ENCODE data around the gene MTF1.
"Not testable (repeated sequence)": the region's sequence is repeated elsewhere in the genome, so short reads cannot be mapped to it uniquely, and the experiment has no call there.

MTF1 gene

DNA sequence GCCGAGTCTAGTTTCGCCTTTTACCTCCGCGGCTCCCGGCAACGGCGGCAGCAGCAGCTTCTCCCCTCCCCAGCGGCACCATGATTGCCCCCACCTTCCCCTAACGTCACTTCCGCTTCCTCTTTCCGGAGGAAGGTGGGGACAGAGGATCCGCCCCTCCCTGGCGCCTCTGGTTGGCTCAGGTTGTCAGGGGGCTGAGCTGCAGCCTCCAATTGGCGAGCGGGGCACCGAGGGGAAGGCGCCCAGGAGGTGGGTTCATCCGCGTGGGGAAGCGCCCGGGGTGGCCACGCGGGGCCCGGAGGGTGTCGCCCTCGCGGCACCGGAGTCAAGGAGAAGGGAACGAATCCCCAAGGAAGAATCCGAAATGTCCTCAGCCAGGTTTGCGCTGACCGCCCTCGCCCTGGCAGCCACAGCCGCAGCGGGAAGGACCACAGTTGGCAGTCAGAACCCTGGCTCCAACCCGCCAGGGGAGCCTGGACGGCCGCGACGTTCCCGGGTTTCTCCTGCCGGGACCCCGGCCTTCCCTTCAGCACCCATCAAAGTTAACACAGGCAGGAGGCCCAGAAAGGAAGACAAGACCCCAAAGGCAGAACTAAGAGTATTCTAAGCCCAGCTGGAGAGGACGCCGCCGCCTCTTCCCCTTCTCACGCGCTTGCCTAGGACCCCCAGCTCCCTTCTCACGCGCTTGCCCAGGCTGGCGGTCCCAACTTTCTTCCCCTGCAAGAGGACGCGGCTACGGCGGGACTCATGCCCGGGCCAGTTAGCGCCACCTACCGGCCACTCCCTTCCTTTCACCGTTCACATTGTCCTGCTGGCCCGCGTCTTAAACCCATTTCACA lies at the start of gene MTF1:
MTF1 (minus strand) TSS at position 86 of the 839 bp plus-strand sequence. CDS start 1,934 bp downstream, outside the sequence.
- DNase-seq, result peak; percentile 96

DNA sequence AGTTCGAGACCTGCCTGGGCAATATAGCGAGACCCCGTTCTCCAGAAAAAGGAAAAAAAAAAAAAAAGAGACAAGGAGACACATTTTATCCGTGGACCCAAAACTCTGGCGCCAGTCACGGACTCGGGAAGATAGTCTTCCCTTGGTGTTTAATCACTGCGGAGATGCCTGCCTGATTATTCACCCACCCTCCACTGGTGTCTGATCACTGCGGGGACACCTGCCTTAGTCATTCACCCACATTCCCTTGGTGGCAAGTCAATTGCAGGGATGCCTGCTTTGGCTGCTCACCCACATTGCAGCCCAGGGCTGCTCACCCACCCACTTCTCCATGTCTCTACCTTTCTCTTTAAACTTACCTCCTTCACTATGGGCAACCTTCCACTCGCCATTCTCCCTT lies 49.1 kb upstream of the MTF1 start:
- not testable (repeated sequence) for DNase-seq

DNA sequence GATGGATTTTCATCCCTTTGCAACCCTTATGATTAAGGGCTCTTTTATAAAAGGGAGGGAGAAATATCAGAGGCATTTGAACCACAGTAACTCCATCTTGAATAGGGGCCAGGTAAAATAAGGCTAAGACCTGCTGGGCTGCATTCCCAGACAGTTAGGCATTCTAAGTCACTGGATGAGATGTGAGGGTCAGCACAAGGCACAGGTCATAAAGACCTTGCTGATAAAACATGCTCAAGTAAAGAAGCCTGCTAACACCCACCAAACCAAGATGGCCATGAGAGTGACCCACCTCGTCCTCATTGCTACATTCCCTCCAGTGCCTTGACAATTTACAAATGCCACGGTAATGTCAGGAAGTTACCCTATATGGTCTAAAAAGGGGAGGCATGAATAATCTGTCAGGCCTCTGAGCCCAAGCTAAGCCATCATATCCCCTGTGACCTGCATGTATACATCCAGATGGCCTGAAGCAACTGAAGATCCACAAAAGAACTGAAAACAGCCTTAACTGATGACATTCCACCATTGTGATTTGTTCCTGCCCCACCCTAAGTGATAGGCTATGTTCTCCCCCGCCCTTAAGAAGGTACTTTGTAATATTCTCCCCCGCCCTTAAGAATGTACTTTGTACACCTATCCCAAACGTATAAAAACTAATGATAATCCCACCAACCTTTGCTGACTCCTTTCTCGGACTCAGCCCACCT lies 48.2 kb upstream of the MTF1 start:
- DNase-seq, result not testable (repeated sequence)

DNA sequence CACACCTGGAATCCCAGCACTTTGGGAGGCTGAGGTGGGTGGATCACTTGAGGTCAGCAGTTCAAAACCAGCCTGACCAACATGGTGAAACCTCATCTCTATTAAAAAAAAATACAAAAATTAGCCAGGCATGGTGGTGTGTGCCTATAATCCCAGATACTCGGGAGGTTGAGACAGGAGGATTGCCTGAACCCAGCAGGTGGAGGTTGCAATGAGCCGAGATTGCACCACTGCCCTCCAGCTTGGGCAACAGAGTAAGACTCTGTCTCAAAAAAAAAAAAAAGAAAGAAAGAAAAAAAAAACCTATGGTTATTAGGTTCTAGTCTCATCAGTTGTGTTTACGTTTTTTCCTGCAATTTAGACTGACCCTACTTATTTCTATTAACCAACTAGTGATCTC lies 47.2 kb upstream of the MTF1 start:
- not testable (repeated sequence) for DNase-seq

DNA sequence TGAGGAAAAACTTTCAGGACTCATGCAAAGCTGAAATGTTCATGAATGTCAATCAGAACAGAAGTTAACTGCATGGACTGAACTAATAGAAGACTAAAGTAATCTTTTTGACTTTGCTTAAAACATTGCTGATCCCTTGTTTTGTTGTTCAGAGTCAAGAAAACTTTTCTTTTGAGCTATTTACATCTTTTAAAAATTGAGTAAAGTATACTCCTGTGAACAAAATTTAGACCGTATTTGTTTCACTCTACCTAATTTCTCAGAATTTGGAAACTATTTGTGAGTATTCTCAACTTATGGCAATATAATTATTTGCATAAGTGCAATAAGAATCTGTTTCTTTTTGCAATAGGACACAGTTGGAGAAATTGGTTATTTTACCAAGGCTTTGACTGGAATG lies 46.3 kb upstream of the MTF1 start:
- DNase-seq, result no peak

DNA sequence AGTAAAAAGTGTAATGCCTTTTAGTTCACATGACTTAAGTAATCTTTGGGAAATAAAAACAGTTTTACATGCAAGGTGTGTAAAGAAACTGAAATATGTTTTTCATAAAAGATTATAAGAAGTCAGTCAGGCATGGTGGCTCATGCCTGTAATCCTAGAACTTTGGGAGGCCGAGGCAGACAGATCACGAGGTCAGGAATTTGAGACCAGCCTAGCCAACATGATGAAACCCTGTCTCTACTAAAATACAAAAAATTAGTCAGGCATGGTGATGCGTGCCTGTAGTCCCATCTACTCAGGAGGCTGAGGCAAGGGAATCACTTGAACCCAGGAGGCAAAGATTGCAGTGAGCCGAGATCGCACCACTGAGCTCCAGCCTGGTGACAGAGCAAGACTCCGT lies 44.5 kb upstream of the MTF1 start:
- DNase-seq, result not testable (repeated sequence)

DNA sequence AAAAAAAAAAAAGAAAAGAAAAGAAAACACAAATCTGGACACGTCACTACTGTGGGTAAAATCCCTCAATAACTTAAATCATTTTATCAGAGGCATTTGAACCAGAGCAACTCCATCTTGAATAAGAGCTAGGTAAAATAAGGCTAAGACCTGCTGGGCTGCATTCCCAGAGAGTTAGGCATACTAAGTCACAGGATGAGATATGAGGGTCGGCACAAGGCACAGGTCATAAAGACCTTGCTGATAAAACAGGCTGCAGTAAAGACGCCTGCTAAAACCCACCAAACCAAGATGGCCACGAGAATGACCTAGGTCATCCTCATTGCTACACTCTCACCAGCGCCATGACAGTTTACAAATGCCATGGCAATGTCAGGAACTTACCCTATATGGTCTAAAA lies 43.6 kb upstream of the MTF1 start:
- no peak for DNase-seq

DNA sequence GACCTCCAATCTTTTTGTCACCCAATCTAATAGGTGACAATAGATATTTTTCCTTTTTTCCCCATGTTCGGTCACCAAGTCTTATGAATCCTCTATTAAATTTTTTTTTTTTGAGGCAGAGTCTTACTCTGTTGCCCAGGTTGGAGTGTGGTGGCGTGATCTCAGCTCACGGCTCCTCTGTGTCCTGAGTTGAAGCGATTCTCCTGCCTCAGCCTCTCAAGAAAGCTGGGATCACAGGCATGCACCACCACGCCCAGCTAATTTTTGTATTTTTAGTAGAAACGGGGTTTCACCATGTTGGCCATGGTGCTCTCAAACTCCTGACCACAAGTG lies 42.5 kb upstream of the MTF1 start:
- DNase-seq, result no peak

DNA sequence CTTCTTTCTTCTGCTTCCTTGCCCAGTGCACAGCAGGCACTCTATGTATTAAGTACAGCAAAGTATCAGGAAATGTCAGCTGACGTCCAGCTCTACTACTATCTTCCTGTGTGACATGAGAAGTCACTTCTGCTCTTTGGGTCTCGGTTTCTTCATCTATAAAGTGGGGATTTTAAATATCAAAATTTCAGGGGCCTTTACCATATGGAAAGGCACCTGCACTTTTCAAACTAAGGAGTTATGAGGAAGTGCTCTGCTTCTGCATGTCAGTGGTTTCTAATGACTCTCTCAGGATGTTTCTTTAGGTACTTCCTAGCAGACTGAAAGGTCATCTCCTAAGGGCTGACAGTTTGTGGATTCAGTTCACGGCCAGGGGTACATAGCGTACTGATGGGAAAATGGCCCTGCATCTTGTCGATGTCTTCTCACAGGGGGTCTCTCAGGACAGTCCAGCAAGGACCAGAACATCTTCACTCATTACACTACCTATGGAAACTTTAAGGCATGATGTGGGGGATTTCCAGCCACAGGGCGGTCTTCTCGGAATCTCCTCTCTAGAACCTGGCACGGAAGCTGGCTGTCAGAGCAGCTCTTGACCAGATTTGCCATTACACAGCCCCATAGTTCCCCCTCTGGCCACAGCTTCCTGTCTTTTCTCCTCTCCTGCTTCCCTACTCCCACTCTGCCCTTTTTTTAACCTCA lies 42.0 kb upstream of the MTF1 start:
- DNase-seq, result no peak

DNA sequence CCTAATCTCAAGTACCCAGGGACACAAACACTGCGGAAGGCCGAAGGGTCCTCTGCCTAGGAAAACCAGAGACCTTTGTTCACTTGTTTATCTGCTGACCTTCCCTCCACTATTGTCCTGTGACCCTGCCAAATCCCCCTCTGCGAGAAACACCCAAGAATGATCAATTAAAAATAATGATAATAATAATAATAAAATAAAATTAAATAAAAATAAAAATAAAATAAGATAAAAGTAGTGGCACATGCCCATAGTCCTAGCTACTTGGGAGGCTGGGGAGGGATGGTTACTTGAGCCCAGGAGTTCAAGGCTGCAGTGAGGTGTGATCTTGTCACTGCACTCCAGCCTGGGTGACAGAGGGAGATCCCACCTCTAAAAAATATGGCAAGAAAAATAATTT lies 38.2 kb upstream of the MTF1 start:
- not testable (repeated sequence) for DNase-seq

DNA sequence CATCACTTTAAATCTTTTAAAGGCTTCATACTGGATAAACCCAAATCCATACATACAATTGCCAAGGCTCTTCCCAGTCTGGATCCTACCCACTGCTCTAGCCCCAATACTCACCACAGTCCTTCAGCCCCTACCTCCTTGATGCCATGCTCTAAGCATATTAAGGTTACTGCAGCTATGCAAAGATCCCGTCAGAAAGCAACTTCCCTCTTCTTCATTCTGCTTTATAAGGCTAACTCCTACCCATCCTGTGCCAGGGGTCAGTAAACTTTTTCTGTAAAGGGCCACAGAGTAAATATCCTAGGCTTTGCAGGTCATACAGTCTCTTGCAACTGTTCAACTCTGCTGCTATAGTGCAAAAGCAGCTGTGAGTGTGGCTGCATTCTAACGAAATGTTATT lies 34.3 kb upstream of the MTF1 start:
- DNase-seq, result no peak

DNA sequence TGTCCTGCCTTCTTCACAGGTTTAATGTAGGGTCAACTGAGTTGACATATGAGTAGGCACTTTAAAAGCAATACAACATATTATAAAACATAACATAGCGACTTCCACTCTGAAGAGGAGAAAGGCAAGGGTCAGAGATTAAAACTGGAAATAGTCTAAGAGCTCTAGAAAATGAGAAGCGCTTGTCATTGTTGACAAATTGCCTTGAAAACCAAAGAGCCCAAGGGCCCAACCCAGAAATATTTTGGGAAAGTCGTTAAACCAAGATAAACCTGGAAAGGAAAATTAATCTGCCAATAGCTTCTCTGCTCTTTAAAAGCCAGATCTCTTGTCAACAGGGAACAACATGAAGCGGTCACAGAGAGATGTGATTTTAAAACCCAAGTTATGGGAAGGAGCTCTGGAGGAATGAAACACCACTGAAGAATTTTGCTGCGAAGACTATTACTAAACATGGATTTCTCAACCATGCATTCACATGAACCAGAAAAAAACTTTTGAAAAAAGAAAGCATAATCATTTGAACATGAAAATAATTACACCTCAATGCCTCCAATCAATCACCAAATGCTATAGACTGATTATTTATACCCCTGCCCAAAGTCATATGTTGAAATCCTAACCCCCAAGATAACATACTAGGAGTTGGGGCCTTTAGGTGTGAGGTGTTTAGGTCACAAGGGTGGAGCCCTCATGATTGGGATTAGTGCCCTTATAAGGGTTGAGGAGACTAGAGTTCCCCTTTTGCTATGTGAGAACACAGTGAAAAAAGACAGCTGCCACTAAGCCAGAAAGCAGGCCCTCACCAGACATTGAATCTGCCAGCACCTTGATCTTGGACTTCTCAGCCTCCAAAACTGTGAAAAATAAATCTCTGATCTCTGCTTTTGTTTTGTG lies 33.0 kb upstream of the MTF1 start:
- DNase-seq, result no peak

DNA sequence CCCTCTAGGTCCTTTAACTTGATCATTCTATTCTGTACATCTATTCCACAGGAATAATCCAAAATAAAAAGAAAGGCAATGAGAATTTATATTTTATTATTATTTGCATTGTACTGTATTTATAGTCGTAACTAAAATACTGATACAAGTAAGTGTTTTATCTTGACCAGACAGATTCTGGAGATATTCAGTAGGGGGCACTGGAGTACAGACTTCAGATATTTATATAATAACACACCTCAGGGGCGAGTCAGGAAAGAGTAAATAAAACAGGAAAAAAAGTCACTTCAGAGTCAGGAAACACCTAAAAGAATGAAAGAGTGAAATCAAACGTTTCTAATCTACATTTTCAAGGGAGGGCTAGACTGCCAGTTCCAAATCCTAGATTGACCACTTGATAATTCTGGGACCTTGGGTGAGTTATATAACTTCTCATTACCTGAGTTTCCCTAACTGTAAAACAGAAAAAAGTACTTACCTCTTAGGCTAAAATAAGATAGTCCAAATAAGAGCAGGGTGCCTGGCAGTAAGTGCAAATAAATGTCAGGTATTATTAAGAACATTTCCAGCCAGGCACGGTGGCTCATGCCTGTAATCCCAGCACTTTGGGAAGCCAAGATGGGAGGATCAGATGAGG lies 31.1 kb upstream of the MTF1 start:
- DNase-seq, result peak; percentile 49

DNA sequence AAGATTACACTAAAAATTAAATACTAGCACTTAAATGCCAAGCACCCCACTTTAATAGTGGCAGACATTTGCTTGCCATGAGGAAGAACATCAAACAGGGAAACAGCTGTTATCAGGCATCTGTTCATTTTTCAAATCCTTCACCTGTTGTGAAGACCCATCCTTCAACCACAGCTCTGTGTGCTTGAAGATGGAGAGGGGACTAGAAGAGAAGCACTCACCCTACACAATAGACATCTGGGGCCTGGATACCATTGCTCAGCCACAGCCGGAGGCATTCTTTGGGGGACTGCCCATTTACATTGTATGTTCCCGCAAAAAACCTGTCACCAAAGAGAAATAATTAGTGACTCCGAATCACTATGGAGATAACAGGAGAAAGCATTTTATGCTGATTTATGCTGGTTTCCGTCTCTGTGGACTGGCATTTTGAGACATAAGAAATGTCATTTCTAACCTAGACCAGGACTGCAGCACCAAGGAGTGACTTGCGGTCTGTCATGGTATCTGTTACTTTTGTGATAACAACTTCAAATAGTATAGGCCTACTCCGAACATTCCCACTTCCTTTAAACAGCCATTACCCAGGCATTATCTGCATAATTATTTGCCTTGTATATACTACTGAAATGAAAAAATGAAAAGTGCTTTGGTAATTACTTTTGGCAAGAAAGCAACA lies 28.8 kb upstream of the MTF1 start:
- DNase-seq, result no peak

DNA sequence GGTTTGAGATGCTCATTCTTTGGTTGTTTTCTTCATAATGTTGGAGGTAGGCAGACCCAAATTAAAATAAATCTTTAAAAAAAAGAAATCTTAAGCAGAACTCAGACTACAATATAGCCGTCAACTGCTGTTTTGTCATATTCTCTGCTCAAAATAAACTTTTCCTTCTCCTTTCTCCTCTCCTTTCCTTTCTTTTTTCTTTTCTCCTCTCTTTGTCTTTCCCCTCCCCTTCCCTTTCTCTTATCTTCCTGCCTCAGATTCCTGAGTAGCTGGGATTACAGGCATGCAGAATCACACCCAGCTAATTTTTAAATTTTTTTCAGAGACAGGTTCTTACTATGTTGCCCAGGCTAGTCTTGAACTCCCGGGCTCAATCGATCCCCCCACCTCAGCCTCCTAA lies 24.8 kb upstream of the MTF1 start:
- no peak for DNase-seq

DNA sequence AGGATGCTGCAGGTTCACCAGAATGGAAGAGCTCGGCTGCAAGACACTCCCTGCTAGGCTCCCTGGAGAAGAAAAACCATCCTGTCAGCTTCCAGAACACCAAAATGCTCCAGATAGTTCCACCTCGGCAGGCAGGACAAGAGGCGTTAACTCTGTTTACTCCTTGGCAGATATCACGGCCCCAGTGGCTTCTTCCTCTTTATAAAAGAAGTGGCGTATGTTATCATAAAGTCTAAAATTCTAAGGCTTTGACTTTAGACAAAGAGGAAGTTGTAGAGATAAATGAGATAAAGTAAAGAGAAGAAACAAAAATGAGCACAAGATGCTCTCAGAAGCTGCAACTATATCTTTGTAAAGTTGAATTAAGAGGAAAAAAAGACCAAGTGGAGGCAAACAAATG lies 24.3 kb upstream of the MTF1 start:
- no peak for DNase-seq

DNA sequence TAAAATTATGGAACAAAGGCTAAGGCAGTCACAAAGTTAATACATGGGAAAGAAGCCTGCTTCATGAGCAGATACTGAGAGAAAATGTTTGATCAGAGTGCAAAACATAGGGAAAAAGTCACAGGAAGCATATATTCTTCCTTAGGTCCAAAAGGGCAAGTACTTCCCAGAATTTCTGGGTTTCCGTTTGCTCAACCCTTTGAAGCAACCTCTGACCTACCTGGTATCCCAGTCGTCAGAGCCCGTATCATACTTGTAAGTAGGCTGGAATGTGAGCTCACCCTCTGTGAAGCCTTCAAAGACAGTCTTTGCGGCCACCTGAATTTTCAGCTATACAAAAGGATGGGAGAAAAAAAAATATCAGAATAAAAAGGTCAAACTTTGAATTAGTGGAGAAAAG lies 20.5 kb upstream of the MTF1 start:
- no peak for DNase-seq

DNA sequence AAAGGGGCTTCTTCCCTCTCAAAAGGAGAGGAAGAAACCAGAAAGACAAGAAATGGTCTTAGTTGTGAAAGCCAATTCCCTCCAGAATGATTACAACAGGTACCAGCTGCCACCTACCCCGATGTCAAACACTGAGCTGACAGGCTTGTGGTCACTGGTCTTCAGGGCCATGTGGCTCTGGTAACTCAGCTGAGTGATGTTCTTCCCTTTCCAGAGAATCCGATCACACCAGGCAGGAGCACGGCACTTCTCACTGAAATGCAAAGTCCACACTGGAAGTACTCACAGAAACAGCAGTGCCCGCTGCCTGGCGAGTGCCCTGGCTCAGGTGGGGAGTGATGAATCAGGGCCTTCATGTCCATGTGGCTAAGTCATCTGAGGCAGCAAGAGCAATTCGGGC lies 18.7 kb upstream of the MTF1 start:
- DNase-seq, result no peak

DNA sequence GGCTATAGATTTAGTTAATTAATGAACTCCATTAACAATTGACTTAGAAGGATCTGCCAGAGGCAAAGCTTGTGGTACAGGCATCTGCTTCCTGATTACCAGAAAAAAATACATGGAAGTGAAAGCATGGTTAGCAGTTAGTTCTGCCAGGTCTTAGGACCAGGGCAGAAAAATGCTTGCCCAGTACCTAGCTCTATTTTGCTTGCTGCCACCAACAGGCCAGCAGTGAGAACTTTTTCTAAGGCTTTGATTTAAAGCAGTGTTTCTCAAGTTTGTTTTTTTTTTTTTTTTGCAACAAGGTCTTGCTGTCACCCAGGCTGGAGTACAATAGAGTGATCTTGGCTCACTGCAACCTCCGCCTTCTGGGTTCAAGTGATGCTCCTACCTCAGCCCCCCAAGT lies 16.4 kb upstream of the MTF1 start:
- DNase-seq, result no peak

DNA sequence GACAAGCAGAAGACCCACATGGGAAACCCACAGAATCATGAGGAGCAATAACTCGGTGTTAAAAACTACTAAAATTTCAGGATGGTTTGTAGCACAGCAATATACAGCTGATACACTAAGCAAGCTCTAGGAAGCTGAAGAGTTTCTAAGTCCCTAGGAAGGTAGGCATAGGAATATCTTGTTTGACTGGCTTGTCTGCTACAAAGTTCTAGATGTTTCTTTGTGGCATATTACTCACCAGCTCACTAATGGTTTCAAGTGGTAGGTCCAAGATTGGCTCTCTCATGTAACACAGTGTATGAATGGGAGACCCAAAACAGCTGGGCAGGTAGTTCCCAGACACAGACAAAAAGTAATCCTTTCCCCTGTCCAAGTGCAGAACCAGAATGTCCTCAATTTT lies 13.3 kb upstream of the MTF1 start:
- DNase-seq, result no peak

DNA sequence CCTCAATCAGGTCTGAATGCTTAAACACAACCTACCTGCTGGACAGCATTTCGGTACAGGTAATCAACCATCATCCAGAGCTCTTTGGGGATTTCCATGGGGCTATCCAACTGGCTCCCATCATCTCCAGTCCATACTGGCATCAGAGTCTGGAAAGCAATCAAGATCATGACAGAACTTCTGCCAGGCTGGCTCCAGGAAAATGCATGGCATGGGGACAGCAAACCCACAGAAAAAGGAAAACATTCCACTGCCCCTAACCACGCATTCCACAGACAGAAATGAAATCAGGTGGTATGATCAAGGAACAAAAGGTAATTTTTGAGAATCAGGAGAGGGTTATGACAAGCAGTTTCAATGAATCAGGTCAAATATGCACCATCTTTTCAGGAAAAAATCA lies 9.1 kb upstream of the MTF1 start:
- no peak for DNase-seq

DNA sequence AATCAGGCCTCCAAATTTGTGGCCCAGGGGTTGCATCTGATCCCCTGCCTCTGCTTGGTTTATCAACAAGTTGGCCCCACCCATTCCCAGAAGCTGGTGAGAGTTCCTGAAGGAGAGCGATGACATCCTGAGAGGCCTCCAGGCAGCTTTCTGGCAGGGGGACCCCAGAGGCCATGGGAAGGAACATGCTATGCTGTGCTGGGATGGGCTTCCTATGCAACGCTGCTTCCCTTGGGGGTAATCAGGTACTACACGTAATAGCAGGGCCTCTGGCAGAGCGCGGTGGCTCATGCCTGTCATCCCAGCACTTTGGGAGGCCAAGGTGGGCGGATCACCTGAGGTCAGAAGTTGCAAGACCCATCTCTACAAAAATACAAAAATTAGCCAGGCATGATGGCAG lies 8.4 kb upstream of the MTF1 start:
- DNase-seq, result no peak
